ENCODE results near the gene TRABD2B. TPM values are rescaled to one million over a fixed set of nuclear protein-coding genes. Genes with fewer than 3 reads are reported as not detected.

Gene TRABD2B
- total RNA-seq, 1 donor from 2014 or later: 6.7 TPM

GRCh38 chr1:48026275-48026674 lies 29.1 kb upstream of the TRABD2B start:
- H3K9me3 Mint-ChIP-seq: no peaks in the 10 kb centered on the region
- no peak overlapping the region for H3K27ac Mint-ChIP-seq
- DNase-seq (ENCODE audit: extremely low spot score, unreplicated experiment): no peak
- no peaks in the 10 kb centered on the region for H3K36me3 Mint-ChIP-seq
- peaks cover 28% of the 10 kb centered on the region for H3K4me1 Mint-ChIP-seq (ENCODE audit: unreplicated experiment)
- no peak for TF ChIP-seq CTCF (conservative IDR thresholded peaks at IDR 0.05)
- H3K4me3 Mint-ChIP-seq: no peak overlapping the region
- H3K27me3 Mint-ChIP-seq: peaks cover 24% of the 10 kb centered on the region

- Mint-ChIP-seq H3K9me3 (no peaks in the 10 kb centered on the region), H3K27me3 (peaks cover 32% of the 10 kb centered on the region), H3K4me1 (ENCODE audit: unreplicated experiment) (peaks cover 31% of the 10 kb centered on the region), H3K4me3 (no peak overlapping the region), H3K27ac (no peak overlapping the region), H3K36me3 (no peaks in the 10 kb centered on the region)
- no peak for DNase-seq (ENCODE audit: extremely low spot score, unreplicated experiment)
- TF ChIP-seq CTCF (conservative IDR thresholded peaks at IDR 0.05): no peak
Measured at GRCh38 chr1:48025076-48025475, 27.9 kb upstream of the TRABD2B start.

- Mint-ChIP-seq H3K27me3 (peaks cover 23% of the 10 kb centered on the region), H3K4me1 (ENCODE audit: unreplicated experiment) (peaks cover 30% of the 10 kb centered on the region), H3K27ac (no peak overlapping the region), H3K36me3 (no peaks in the 10 kb centered on the region), H3K9me3 (no peaks in the 10 kb centered on the region), H3K4me3 (no peak overlapping the region)
- no peak for TF ChIP-seq CTCF (conservative IDR thresholded peaks at IDR 0.05)
- DNase-seq (ENCODE audit: extremely low spot score, unreplicated experiment): no peak
Measured at GRCh38 chr1:48023488-48023887, 26.3 kb upstream of the TRABD2B start.

- DNase-seq (ENCODE audit: extremely low spot score, unreplicated experiment): no peak
Measured at GRCh38 chr1:48022306-48022705, 25.1 kb upstream of the TRABD2B start.

GRCh38 chr1:48021792-48022191 lies 24.6 kb upstream of the TRABD2B start:
- no peaks in the 10 kb centered on the region for H3K9me3 Mint-ChIP-seq
- no peaks in the 10 kb centered on the region for H3K36me3 Mint-ChIP-seq
- no peak for TF ChIP-seq CTCF (conservative IDR thresholded peaks at IDR 0.05)
- peaks cover 25% of the 10 kb centered on the region for H3K27me3 Mint-ChIP-seq
- no peak for DNase-seq (ENCODE audit: extremely low spot score, unreplicated experiment)
- H3K4me3 Mint-ChIP-seq: no peak overlapping the region
- no peak overlapping the region for H3K27ac Mint-ChIP-seq
- peaks cover 25% of the 10 kb centered on the region for H3K4me1 Mint-ChIP-seq (ENCODE audit: unreplicated experiment)

More at GRCh38 chr1:48022306-48022705, 25.1 kb upstream of the TRABD2B start:
- H3K4me3 Mint-ChIP-seq: no peak overlapping the region
- H3K4me1 Mint-ChIP-seq (ENCODE audit: unreplicated experiment): peaks cover 25% of the 10 kb centered on the region
- no peak for TF ChIP-seq CTCF (conservative IDR thresholded peaks at IDR 0.05)
- H3K9me3 Mint-ChIP-seq: no peaks in the 10 kb centered on the region
- no peak overlapping the region for H3K27ac Mint-ChIP-seq
- no peaks in the 10 kb centered on the region for H3K36me3 Mint-ChIP-seq
- H3K27me3 Mint-ChIP-seq: peaks cover 24% of the 10 kb centered on the region

Data from type B pancreatic cell (in vitro differentiated cells).